ENCODE data around the gene STK4. TPM values are rescaled to one million over a fixed set of nuclear protein-coding genes. Genes with fewer than 3 reads are reported as not detected.

The STK4 gene
- total RNA-seq, 5 donors from 2014 or later (not counting 1 experiment from before 2014, with no cell fraction given): 244 to 315 (median 271) TPM

DNA sequence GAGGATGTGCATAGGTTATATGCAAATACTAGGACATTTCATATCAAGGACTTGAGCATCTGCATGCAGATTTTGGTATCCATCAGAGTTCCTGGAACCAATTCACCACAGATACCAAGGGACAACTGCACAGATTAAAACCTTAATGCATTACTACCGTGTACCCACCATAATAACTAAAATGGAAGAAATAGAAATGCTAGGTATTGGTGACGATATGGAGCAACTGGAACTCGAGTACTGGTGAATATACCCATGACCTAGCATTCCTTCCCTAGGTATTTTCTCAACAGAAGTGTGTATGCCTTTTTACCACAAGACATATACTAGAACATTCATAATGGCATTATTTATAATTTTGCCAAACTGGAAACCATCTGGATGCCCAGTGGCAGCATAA, 116.2 kb downstream of the STK4 start:
- no peak overlapping the region for H3K27ac ChIP-seq (ENCODE audit: low read length)
- peaks cover 8 to 14% (median 12%) of the 10 kb centered on the region in 3 donors for H3K4me1 Mint-ChIP-seq
- no peak overlapping the region for H3K27ac Mint-ChIP-seq
- peaks cover 7 to 70% of the 10 kb centered on the region in 2 donors for H3K36me3 ChIP-seq (ENCODE audit: control insufficient read depth in 2 of 2, extremely low read depth in 1 of 2, insufficient read depth in 1 of 2, low read length in 1 of 2)
- H3K9me3 ChIP-seq: peaks cover 2% of the 10 kb centered on the region
- DNase-seq (no peak), ATAC-seq (replicated peaks in 1 of 4) (no peak)
- H3K4me3 ChIP-seq (ENCODE audit: control insufficient read depth in 1 of 2, extremely low read depth in 1 of 2, low read length in 1 of 2): no peak overlapping the region
- POLR2A ChIA-PET: no interaction called here
- CTCF ChIA-PET: no interaction called here
- no CpG with 5 or more reads among the region's 3 CpGs for WGBS (ENCODE audit: insufficient coverage)
- no peaks in the 10 kb centered on the region for H3K27me3 Mint-ChIP-seq
- H3K9me3 Mint-ChIP-seq: peaks cover 10 to 19% (median 14%) of the 10 kb centered on the region in 3 donors
- no peaks in the 10 kb centered on the region for H3K4me1 ChIP-seq (ENCODE audit: control insufficient read depth in 1 of 2, extremely low read depth in 1 of 2, insufficient read depth in 2 of 2, low read length in 2 of 2)
- H3K4me3 Mint-ChIP-seq: no peak overlapping the region
- no peaks in the 10 kb centered on the region for H3K27me3 ChIP-seq (replicated peaks in 1 of 2; ENCODE audit: control insufficient read depth in 2 of 2, extremely low read depth in 1 of 2, insufficient read depth in 2 of 2, low read length in 1 of 2)
- H3K36me3 Mint-ChIP-seq: peaks cover 87% of the 10 kb centered on the region

DNA sequence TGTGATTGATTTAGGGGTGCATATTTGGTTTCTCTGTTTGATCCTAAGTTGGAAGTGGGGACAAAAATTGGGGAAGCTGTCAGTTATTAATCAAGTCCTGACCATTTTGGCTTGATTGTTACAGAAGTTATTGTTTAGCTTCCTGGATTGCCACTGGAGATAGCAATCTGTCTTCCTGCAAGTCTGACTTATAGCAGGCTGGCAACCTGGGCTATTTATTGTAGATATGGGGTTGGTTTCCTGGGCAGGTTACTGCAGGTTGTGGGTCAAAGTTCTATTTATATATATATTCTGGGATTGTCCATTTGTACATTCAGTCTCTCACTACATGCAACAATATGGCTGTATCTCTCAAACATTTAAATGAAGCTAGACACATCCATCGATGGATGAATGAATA, 116.8 kb downstream of the STK4 start:
- ChIA-PET CTCF (interaction anchor here in 1 of 2 donors (0.5 kb wide), 1 partner anchor 101 kb away, joined by 4 read pairs; no protein-coding TSS in a partner anchor), POLR2A (no interaction called here)
- Mint-ChIP-seq H3K4me3 (no peak overlapping the region), H3K27ac (no peak overlapping the region), H3K27me3 (no peaks in the 10 kb centered on the region), H3K36me3 (peaks cover 90% of the 10 kb centered on the region), H3K9me3 (peaks cover 10 to 19% (median 14%) of the 10 kb centered on the region in 3 donors), H3K4me1 (peaks cover 8 to 16% (median 12%) of the 10 kb centered on the region in 3 donors)
- H3K4me1 ChIP-seq (ENCODE audit: control insufficient read depth in 1 of 2, extremely low read depth in 1 of 2, insufficient read depth in 2 of 2, low read length in 2 of 2): no peaks in the 10 kb centered on the region
- H3K4me3 ChIP-seq (ENCODE audit: control insufficient read depth in 1 of 2, extremely low read depth in 1 of 2, low read length in 1 of 2): no peak overlapping the region
- DNase-seq: no peak
- WGBS (ENCODE audit: insufficient coverage): no CpG with 5 or more reads among the region's 1 CpG
- H3K27me3 ChIP-seq (replicated peaks in 1 of 2; ENCODE audit: control insufficient read depth in 2 of 2, extremely low read depth in 1 of 2, insufficient read depth in 2 of 2, low read length in 1 of 2): no peaks in the 10 kb centered on the region
- ATAC-seq (replicated peaks in 1 of 4): no peak
- H3K27ac ChIP-seq (ENCODE audit: low read length): no peak overlapping the region
- peaks cover 7 to 67% of the 10 kb centered on the region in 2 donors for H3K36me3 ChIP-seq (ENCODE audit: control insufficient read depth in 2 of 2, extremely low read depth in 1 of 2, insufficient read depth in 1 of 2, low read length in 1 of 2)
- peaks cover 2% of the 10 kb centered on the region for H3K9me3 ChIP-seq

DNA sequence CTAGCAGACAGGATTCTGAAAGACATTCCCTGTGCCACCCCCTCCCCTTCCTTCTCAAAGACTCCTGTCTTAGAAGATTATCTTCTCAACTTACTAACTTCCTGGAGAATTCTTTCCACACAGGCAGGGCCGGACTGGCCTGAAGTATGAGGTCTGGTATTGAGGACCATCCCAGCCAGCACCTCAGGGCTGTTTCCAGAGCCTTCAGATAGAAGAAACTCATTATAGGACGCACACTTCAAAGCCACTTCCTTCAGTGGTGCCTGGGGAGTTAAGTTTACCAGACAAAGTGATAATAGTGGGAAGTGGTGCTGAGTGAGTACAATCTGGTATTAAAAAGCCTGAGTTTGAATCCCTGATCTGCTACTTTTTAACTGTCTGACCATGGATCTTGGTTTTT, 119.0 kb downstream of the STK4 start:
- H3K4me1 ChIP-seq (ENCODE audit: control insufficient read depth in 1 of 2, extremely low read depth in 1 of 2, insufficient read depth in 2 of 2, low read length in 2 of 2): no peaks in the 10 kb centered on the region
- H3K27me3 ChIP-seq (replicated peaks in 1 of 2; ENCODE audit: control insufficient read depth in 2 of 2, extremely low read depth in 1 of 2, insufficient read depth in 2 of 2, low read length in 1 of 2): no peaks in the 10 kb centered on the region
- Mint-ChIP-seq H3K9me3 (peaks cover 10 to 15% (median 14%) of the 10 kb centered on the region in 3 donors), H3K27ac (peak overlapping the region; percentile 31 to 38), H3K4me1 (peaks cover 8 to 16% (median 12%) of the 10 kb centered on the region in 3 donors), H3K4me3 (no peak overlapping the region), H3K27me3 (no peaks in the 10 kb centered on the region), H3K36me3 (peaks cover 83% of the 10 kb centered on the region)
- CTCF ChIA-PET: no interaction called here
- POLR2A ChIA-PET: no interaction called here
- H3K4me3 ChIP-seq (ENCODE audit: control insufficient read depth in 1 of 2, extremely low read depth in 1 of 2, low read length in 1 of 2): no peak overlapping the region
- no peak for DNase-seq
- H3K9me3 ChIP-seq: peaks cover 2% of the 10 kb centered on the region
- no peak for ATAC-seq (replicated peaks in 1 of 4)
- no CpG with 5 or more reads among the region's 2 CpGs for WGBS (ENCODE audit: insufficient coverage)
- H3K27ac ChIP-seq (ENCODE audit: low read length): no peak overlapping the region
- H3K36me3 ChIP-seq (ENCODE audit: control insufficient read depth in 2 of 2, extremely low read depth in 1 of 2, insufficient read depth in 1 of 2, low read length in 1 of 2): peaks cover 5 to 47% of the 10 kb centered on the region in 2 donors

DNA sequence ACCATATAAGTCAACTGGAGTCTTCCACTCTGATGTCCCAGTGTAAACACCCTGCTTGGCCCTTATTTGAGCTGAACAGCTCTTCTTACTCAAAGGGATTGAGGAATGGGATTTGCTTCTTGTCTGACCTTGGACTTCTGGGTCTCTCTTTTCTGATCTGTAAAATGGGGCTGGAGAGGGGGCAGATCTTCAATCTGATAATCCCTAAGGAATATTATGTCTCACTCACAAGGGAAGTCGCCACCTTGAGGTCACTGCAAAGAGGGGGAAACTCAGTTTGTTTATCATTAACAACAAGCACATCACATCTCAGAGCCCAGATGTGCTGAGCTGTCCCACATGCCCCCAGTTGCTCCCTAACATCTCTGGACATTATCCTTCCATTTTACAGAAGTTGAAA, 119.6 kb downstream of the STK4 start:
- ChIA-PET POLR2A (no interaction called here), CTCF (interaction anchor here in 1 of 2 donors (0.6 to 1.0 kb wide), 2 partner anchors 15 to 41 kb away, joined by 3 to 4 read pairs; no protein-coding TSS in a partner anchor)
- H3K9me3 ChIP-seq: peaks cover 2% of the 10 kb centered on the region
- no peaks in the 10 kb centered on the region for H3K27me3 ChIP-seq (replicated peaks in 1 of 2; ENCODE audit: control insufficient read depth in 2 of 2, extremely low read depth in 1 of 2, insufficient read depth in 2 of 2, low read length in 1 of 2)
- no peak overlapping the region for H3K4me3 ChIP-seq (ENCODE audit: control insufficient read depth in 1 of 2, extremely low read depth in 1 of 2, low read length in 1 of 2)
- H3K36me3 Mint-ChIP-seq: peaks cover 78% of the 10 kb centered on the region
- no peak overlapping the region for H3K27ac ChIP-seq (ENCODE audit: low read length)
- H3K4me3 Mint-ChIP-seq: no peak overlapping the region
- ATAC-seq (replicated peaks in 1 of 4) (no peak), DNase-seq (no peak)
- WGBS (ENCODE audit: insufficient coverage): 100% methylated on average over 1 of the region's 1 CpG
- H3K9me3 Mint-ChIP-seq: peaks cover 10 to 13% (median 11%) of the 10 kb centered on the region in 3 donors
- H3K27me3 Mint-ChIP-seq: no peaks in the 10 kb centered on the region
- peak overlapping the region in 1 of 2 donors; percentile 22 for H3K27ac Mint-ChIP-seq
- no peaks in the 10 kb centered on the region for H3K4me1 ChIP-seq (ENCODE audit: control insufficient read depth in 1 of 2, extremely low read depth in 1 of 2, insufficient read depth in 2 of 2, low read length in 2 of 2)
- H3K36me3 ChIP-seq (ENCODE audit: control insufficient read depth in 2 of 2, extremely low read depth in 1 of 2, insufficient read depth in 1 of 2, low read length in 1 of 2): peaks cover 2 to 41% of the 10 kb centered on the region in 2 donors
- peaks cover 8 to 16% (median 12%) of the 10 kb centered on the region in 3 donors for H3K4me1 Mint-ChIP-seq

DNA sequence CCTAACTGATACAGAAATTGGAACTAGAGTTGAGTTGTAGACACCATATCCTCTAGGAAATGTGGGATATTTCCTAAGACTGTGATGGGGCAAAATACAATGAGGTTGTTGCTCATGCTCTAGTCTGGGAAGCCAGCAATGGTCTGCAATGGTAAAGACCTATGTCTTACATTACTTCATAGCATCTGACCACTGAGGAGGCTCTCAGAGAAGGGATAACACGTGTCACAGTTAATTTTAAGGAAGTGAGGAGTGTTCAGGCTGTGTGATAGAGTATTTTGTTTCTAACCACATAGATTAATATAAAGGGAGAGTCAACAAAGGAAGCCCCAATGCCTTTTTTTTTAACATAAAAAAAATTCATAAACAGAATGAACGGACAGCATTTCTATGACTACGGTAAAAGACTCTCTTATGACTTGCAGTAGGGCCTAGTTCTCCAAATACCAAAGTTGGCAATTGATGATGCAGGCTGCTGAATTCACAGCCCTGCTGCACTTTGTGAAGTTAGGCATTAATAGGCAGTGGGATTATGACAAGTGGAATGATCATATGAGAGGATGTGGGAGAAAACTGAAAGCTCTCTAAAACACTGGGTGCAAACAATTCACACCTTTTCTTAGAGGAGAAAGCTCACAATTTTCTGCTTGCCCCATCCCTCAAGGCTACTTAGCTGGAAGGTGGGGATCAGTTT, 120.9 kb downstream of the STK4 start:
- H3K36me3 Mint-ChIP-seq: peaks cover 66% of the 10 kb centered on the region
- no peak for ATAC-seq (replicated peaks in 1 of 4)

DNA sequence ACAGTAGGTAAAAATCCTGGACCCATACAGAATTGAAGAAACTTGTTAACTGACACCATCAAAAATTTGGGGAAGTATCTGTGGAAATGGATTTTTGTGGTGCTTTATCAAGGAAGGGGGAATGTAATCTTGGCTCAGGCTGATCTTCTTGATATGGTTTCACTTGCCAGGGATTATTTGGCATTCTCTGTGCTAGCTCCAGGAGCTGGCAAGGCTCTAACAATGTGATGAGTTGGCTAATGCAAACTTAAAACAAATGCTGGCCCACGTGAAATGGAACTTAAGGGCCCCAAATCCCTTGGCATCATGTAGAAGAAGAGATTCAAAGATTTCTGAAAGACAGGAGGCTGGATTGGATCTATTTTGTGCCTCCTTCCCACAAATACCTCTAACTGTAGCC, 121.5 kb downstream of the STK4 start:
- Mint-ChIP-seq H3K4me1 (peaks cover 8 to 16% (median 8%) of the 10 kb centered on the region in 3 donors), H3K36me3 (peaks cover 60% of the 10 kb centered on the region), H3K4me3 (no peak overlapping the region), H3K27me3 (no peaks in the 10 kb centered on the region), H3K9me3 (peaks cover 2 to 3% (median 3%) of the 10 kb centered on the region in 3 donors), H3K27ac (no peak overlapping the region)
- H3K36me3 ChIP-seq (ENCODE audit: control insufficient read depth in 2 of 2, extremely low read depth in 1 of 2, insufficient read depth in 1 of 2, low read length in 1 of 2): peaks cover 2 to 22% of the 10 kb centered on the region in 2 donors
- H3K4me3 ChIP-seq (ENCODE audit: control insufficient read depth in 1 of 2, extremely low read depth in 1 of 2, low read length in 1 of 2): no peak overlapping the region
- no peaks in the 10 kb centered on the region for H3K27me3 ChIP-seq (replicated peaks in 1 of 2; ENCODE audit: control insufficient read depth in 2 of 2, extremely low read depth in 1 of 2, insufficient read depth in 2 of 2, low read length in 1 of 2)
- no peak overlapping the region for H3K27ac ChIP-seq (ENCODE audit: low read length)
- DNase-seq (no peak), ATAC-seq (replicated peaks in 1 of 4) (no peak)
- POLR2A ChIA-PET: interaction anchor here in 1 of 2 donors (0.5 kb wide), 1 partner anchor 194 kb away, joined by 7 read pairs; no protein-coding TSS in a partner anchor
- WGBS (ENCODE audit: insufficient coverage): no CpG with 5 or more reads among the region's 1 CpG
- CTCF ChIA-PET: no interaction called here
- no peaks in the 10 kb centered on the region for H3K9me3 ChIP-seq
- no peaks in the 10 kb centered on the region for H3K4me1 ChIP-seq (ENCODE audit: control insufficient read depth in 1 of 2, extremely low read depth in 1 of 2, insufficient read depth in 2 of 2, low read length in 2 of 2)

More for the DNA sequence above, 120.9 kb downstream of the STK4 start:
- CTCF ChIA-PET: interaction anchor here in 1 of 2 donors (1.0 kb wide), 1 partner anchor 42 kb away, joined by 3 read pairs; no protein-coding TSS in a partner anchor
- no peak overlapping the region for H3K27ac Mint-ChIP-seq
- Histone ChIP-seq H3K27me3 (replicated peaks in 1 of 2; ENCODE audit: control insufficient read depth in 2 of 2, extremely low read depth in 1 of 2, insufficient read depth in 2 of 2, low read length in 1 of 2) (no peaks in the 10 kb centered on the region), H3K36me3 (ENCODE audit: control insufficient read depth in 2 of 2, extremely low read depth in 1 of 2, insufficient read depth in 1 of 2, low read length in 1 of 2) (peaks cover 2 to 27% of the 10 kb centered on the region in 2 donors), H3K9me3 (peaks cover 2% of the 10 kb centered on the region), H3K4me3 (ENCODE audit: control insufficient read depth in 1 of 2, extremely low read depth in 1 of 2, low read length in 1 of 2) (no peak overlapping the region), H3K27ac (ENCODE audit: low read length) (no peak overlapping the region), H3K4me1 (ENCODE audit: control insufficient read depth in 1 of 2, extremely low read depth in 1 of 2, insufficient read depth in 2 of 2, low read length in 2 of 2) (no peaks in the 10 kb centered on the region)
- H3K4me1 Mint-ChIP-seq: peaks cover 8 to 16% (median 12%) of the 10 kb centered on the region in 3 donors
- H3K4me3 Mint-ChIP-seq: no peak overlapping the region
- DNase-seq: no peak
- H3K27me3 Mint-ChIP-seq: no peaks in the 10 kb centered on the region
- 100% methylated on average over 2 of the region's 3 CpGs for WGBS (ENCODE audit: insufficient coverage)
- peaks cover 5 to 7% (median 5%) of the 10 kb centered on the region in 3 donors for H3K9me3 Mint-ChIP-seq
- POLR2A ChIA-PET: interaction anchor here in 1 of 2 donors (0.5 kb wide), 1 partner anchor 193 kb away, joined by 7 read pairs; no protein-coding TSS in a partner anchor
